Right lobe of liver (tissue), 4 donors: ENCODE measurements around the gene TAS2R40.

Source experiments
- CTCF ChIP-seq, 4 donors: fragments of 200-600 bp in 3 of 4; fragments of 450-650 bp in 1 of 4; IDR thresholded peaks; one replicate each; pipeline versions ENCODE4 v1.5.1 to v1.8.0; 2016 to 2022; ENCODE audit warnings: antibody characterized with exemption in 4 of 4, mild to moderate bottlenecking in 2 of 4
- POLR2A ChIP-seq: fragments of 450-650 bp; IDR thresholded peaks from one replicate; pipeline ENCODE4 v1.6.1; 2017; ENCODE audit warnings: antibody characterized with exemption, mild to moderate bottlenecking
- donor health status: DM: no; HTN: no; CAD: no.
- donor health status: DM: no; HTN: no; CAD: no.
- donor health status: DM: no; HTN: yes; CAD: no.

GRCh38 chr7:143210541-143210940 lies 11.3 kb upstream of the TAS2R40 start:
- no peak for TF ChIP-seq CTCF (IDR thresholded peaks at IDR 0.05)
- TF ChIP-seq POLR2A: no peak
